Left ventricle myocardium superior (tissue), 1 donor: Measurements from ENCODE around the gene ZNF521. TPM values are rescaled to one million over a fixed set of nuclear protein-coding genes. Genes with fewer than 3 reads are reported as not detected.

ENCODE experiments used
- ATAC-seq: fragments of 200-7000 bp; cut with Tn5 transposase; one replicate; pipeline ENCODE4 v1.9.1; 2020; ENCODE audit warnings: mild to moderate bottlenecking, moderate library complexity
- DNase-seq: peaks from one replicate; pipeline ENCODE4 v3.0.0-alpha.2; 2020
- intact Hi-C: fragments of 100-400 bp; cut with micrococcal nuclease; formaldehyde crosslinking; loops from one replicate; pipeline ENCODE4 v1.11.0; 2022
- total RNA-seq: library from RNA; stranded (reverse); fragmentation: NEBNext Ultra II Directional; extraction: Animal tissue kit (Norgen Biotek cat#: 25700); gene quantifications from one replicate; pipeline ENCODE4 v1.2.1, GENCODE V29; 2021
- donor health status: DM: no; HTN: yes; CAD: no; lungs with severe emphysema.

The ZNF521 gene
- total RNA-seq, 1 donor from 2014 or later = 28.8 TPM

GRCh38 chr18:25345081-25345866 is 6.7 kb downstream of the ZNF521 start:
- DNase-seq (no peak), ATAC-seq (no peak)
- intact Hi-C loops = loop anchor here (10.0 kb wide), 1 partner anchor 50 kb away; no protein-coding TSS in a partner anchor

- DNase-seq = no peak
- intact Hi-C loops = loop anchor here (10.0 kb wide), 1 partner anchor 47 kb away; no protein-coding TSS in a partner anchor
- no peak for ATAC-seq
These were observed 10.1 kb downstream of the ZNF521 start for GRCh38 chr18:25341831-25342230.

- ATAC-seq (no peak), DNase-seq (no peak)
- intact Hi-C loops = loop anchor here (10.0 kb wide), 1 partner anchor 46 kb away; no protein-coding TSS in a partner anchor
These were observed 11.2 kb downstream of the ZNF521 start for GRCh38 chr18:25340762-25341161.

- intact Hi-C loops = no loop called here
- ATAC-seq (no peak), DNase-seq (no peak)
These were observed 16.3 kb downstream of the ZNF521 start for GRCh38 chr18:25335676-25336075.

GRCh38 chr18:25335062-25335461 is 16.9 kb downstream of the ZNF521 start:
- intact Hi-C loops = no loop called here
- no peak for DNase-seq
- no peak for ATAC-seq

- DNase-seq (no peak), ATAC-seq (no peak)
- intact Hi-C loops = no loop called here
These were observed 17.4 kb downstream of the ZNF521 start for GRCh38 chr18:25334588-25334987.

- DNase-seq (no peak), ATAC-seq (no peak)
- intact Hi-C loops = no loop called here
These were observed 20.0 kb downstream of the ZNF521 start for GRCh38 chr18:25332002-25332401.

GRCh38 chr18:25329783-25330182 is 22.2 kb downstream of the ZNF521 start:
- no peak for DNase-seq
- no peak for ATAC-seq
- intact Hi-C loops = no loop called here

- DNase-seq = no peak
- ATAC-seq = peak; percentile 53
- intact Hi-C loops = no loop called here
These were observed 24.4 kb downstream of the ZNF521 start for GRCh38 chr18:25327584-25327983.

- ATAC-seq = peak; percentile 76
- intact Hi-C loops = no loop called here
- DNase-seq = no peak
These were observed 25.5 kb downstream of the ZNF521 start for GRCh38 chr18:25326361-25326952.

- intact Hi-C loops = no loop called here
- ATAC-seq = no peak
- no peak for DNase-seq
These were observed 29.2 kb downstream of the ZNF521 start for GRCh38 chr18:25322806-25323205.

- intact Hi-C loops = no loop called here
- DNase-seq (no peak), ATAC-seq (no peak)
These were observed 35.5 kb downstream of the ZNF521 start for GRCh38 chr18:25316381-25317018.

- intact Hi-C loops = no loop called here
- ATAC-seq (no peak), DNase-seq (no peak)
These were observed 37.2 kb downstream of the ZNF521 start for GRCh38 chr18:25314838-25315190.

- DNase-seq = no peak
- intact Hi-C loops = no loop called here
- ATAC-seq = no peak
These were observed 37.7 kb downstream of the ZNF521 start for GRCh38 chr18:25314151-25314837.

GRCh38 chr18:25313268-25313667 is 38.7 kb downstream of the ZNF521 start:
- ATAC-seq (no peak), DNase-seq (no peak)
- intact Hi-C loops = no loop called here

GRCh38 chr18:25310045-25310444 is 41.9 kb downstream of the ZNF521 start:
- ATAC-seq = no peak
- intact Hi-C loops = no loop called here
- no peak for DNase-seq

GRCh38 chr18:25308381-25308780 is 43.6 kb downstream of the ZNF521 start:
- ATAC-seq = no peak
- no peak for DNase-seq
- intact Hi-C loops = no loop called here

- no peak for DNase-seq
- intact Hi-C loops = no loop called here
- ATAC-seq = no peak
These were observed 44.8 kb downstream of the ZNF521 start for GRCh38 chr18:25307192-25307591.

GRCh38 chr18:25306671-25307070 is 45.3 kb downstream of the ZNF521 start:
- DNase-seq (no peak), ATAC-seq (no peak)
- intact Hi-C loops = no loop called here

- ATAC-seq (no peak), DNase-seq (no peak)
- intact Hi-C loops = no loop called here
These were observed 46.4 kb downstream of the ZNF521 start for GRCh38 chr18:25305584-25305983.
